ENCODE measurements around the gene CHSY1.

DNA sequence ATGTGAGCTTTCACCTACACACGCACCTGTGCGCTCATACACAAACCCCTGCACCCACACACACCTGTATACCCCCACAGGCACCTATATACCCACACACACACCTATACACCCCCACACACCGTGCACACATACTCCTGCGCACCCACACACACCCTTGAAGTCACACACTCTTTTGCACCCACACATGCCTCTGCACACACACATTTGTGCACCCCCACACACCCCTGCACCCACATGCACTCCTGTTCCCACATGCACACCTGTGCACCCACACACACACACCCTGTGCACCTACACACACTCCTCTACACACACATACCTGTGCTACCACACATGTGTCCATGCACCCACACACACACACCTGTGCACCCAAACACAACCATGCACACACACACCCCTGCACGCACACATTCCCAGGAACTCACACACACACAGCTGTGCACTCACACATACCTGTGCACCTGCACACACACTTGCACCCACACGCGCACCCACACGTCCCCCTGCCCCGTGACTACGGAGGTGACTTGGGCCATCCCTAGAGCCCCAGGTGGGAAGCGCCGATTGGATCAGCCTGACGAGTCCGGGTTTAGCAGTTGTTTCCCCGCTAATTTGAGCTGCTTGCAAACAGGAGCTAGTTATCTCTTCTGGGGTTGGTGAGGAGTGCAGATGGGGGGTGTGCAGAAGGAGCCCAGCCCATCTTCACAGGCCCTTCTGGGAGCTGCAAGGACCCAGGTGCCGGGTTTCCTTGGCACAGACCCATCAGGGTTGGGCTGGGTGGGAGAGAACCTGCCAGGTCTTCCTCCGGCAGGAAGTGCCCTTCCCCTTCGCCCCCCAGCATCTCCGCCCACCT lies 97.8 kb downstream of the CHSY1 start:
- TF ChIP-seq ZNF274 (IDR thresholded peaks at IDR 0.05; ENCODE audit: low read depth, low read length): no peak
- TF ChIP-seq YY1 (IDR thresholded peaks at IDR 0.05; ENCODE audit: insufficient read depth, insufficient read length): no peak
- TF ChIP-seq SUZ12 (IDR thresholded peaks at IDR 0.05; ENCODE audit: extremely low read depth, insufficient read depth, insufficient read length): no peak
